HepG2 (cell line): ENCODE data around the gene MINDY3. TPM values are rescaled to one million over a fixed set of nuclear protein-coding genes. Genes with fewer than 3 reads are reported as not detected.

ENCODE experiments used
- ATAC-seq: fragments of 200-7000 bp; cut with Tn5 transposase; 3 replicates; pipeline ENCODE4 v1.9.1; 2020; ENCODE audit warnings: mild to moderate bottlenecking, moderate library complexity
- BruUV-seq: library from RNA; stranded (reverse); fragments of 400-500 nt; replicated peaks from 2 replicates; lab custom pipeline; 2021; lab: Mats Ljungman, UMichigan
- CTCF ChIA-PET: fragments of 300-600 bp; formaldehyde crosslinking; extraction: SDS; loops from one replicate; lab custom pipeline; 2021; ENCODE audit warnings: low total read pairs, inconsistent platforms, low intra/inter-chr PET ratio; lab: Yijun Ruan, JAX
- POLR2A ChIA-PET: fragments of 350-600 bp; sonication (Branson Sonifier 250); formaldehyde crosslinking; loops from one replicate; lab custom pipeline; 2020; ENCODE audit warnings: antibody characterized with exemption, inconsistent platforms; lab: Yijun Ruan, JAX
- DNase-seq: peaks from one replicate; pipeline ENCODE4 v3.0.0-alpha.2; 2015; ENCODE audit warnings: low spot score
- FAIRE-seq: peaks from 3 replicates; lab custom pipeline; 2011; peaks lifted over from hg19 to GRCh38; lab: Jason Lieb, UNC
- H2AFZ ChIP-seq: one replicate; pipeline ENCODE4 v1.6.1; 2011; ENCODE audit warnings: low read length, inconsistent platforms
- H3K27ac ChIP-seq: fragments of 300-600 bp; 3 replicates; pipeline ENCODE4 v1.8.0; 2011; ENCODE audit warnings: mixed run types, mild to moderate bottlenecking, mixed read lengths, low read length, inconsistent platforms; ENCODE audit not compliant: insufficient read depth; ENCODE audit errors: extremely low read length
- H3K27me3 ChIP-seq, 2 experiments: fragments of 200-600 bp in 1 of 2; 2 replicates in 1 of 2; 3 replicates in 1 of 2; pipeline versions ENCODE4 v1.6.0 to v1.8.0; 2011; ENCODE audit warnings: low read length in 2 of 2, mild to moderate bottlenecking in 2 of 2, moderate library complexity in 2 of 2, inconsistent platforms in 1 of 2; ENCODE audit not compliant: insufficient read depth in 2 of 2, control insufficient read depth in 1 of 2
- H3K36me3 ChIP-seq, 2 experiments: fragments of 200-600 bp in 1 of 2; replicated peaks in 1 of 2; 2 replicates in 1 of 2; 3 replicates in 1 of 2; pipeline versions ENCODE4 v1.5.1 to v1.8.0; 2011; ENCODE audit warnings: low read length in 2 of 2, inconsistent platforms in 1 of 2; ENCODE audit not compliant: insufficient read depth in 2 of 2, control insufficient read depth in 1 of 2
- H3K4me1 ChIP-seq: 2 replicates; pipeline ENCODE4 v1.5.1; 2012; ENCODE audit warnings: low read length, inconsistent platforms; ENCODE audit not compliant: insufficient read depth
- H3K4me2 ChIP-seq: 2 replicates; pipeline ENCODE4 v1.6.0; 2011; ENCODE audit warnings: low read depth, low read length, inconsistent platforms
- H3K4me3 ChIP-seq, 3 experiments: fragments of 200-600 bp in 1 of 3; sonication (generic), shearing (Covaris generic) in 1 of 3; replicated peaks in 1 of 3; 2 replicates each; pipeline ENCODE4 v1.5.1; 2011 to 2016; ENCODE audit warnings: low read length in 3 of 3, inconsistent platforms in 2 of 3, low read depth in 2 of 3, mild to moderate bottlenecking in 2 of 3, control low read depth in 1 of 3, mixed read lengths in 1 of 3; ENCODE audit not compliant: insufficient read depth in 1 of 3
- H3K79me2 ChIP-seq: one replicate; pipeline ENCODE4 v1.6.1; 2011; ENCODE audit warnings: low read length, inconsistent platforms; ENCODE audit not compliant: insufficient read depth
- H3K9ac ChIP-seq: 2 replicates; pipeline ENCODE4 v1.6.0; 2011; ENCODE audit warnings: mild to moderate bottlenecking, low read depth, low read length, inconsistent platforms; ENCODE audit not compliant: insufficient read depth
- H3K9me3 ChIP-seq: 2 replicates; pipeline ENCODE4 v1.5.1; 2012; ENCODE audit warnings: mild to moderate bottlenecking, low read length
- H4K20me1 ChIP-seq: 2 replicates; pipeline ENCODE4 v1.6.0; 2011; ENCODE audit warnings: inconsistent platforms, mild to moderate bottlenecking, low read length, moderate library complexity; ENCODE audit not compliant: insufficient read depth
- AHR ChIP-seq: IDR thresholded peaks from 2 replicates; pipeline ENCODE4 v1.6.1; 2018; ENCODE audit warnings: missing genetic modification reagents, missing compliant biosample characterization
- EHMT2 ChIP-seq: fragments of 200-600 bp; sonication (generic); IDR thresholded peaks from 2 replicates; pipeline ENCODE4 v1.7.0; 2017; ENCODE audit warnings: antibody characterized with exemption, low read depth, low read length, borderline replicate concordance
- FOXA1 ChIP-seq, 2 experiments: fragments of 450-650 bp in 1 of 2; sonication (generic) in 1 of 2; formaldehyde crosslinking in 1 of 2; IDR thresholded peaks; 2 replicates each; pipeline versions ENCODE4 v1.4.0 to v1.6.1; 2016 to 2020; ENCODE audit warnings: missing genetic modification reagents in 1 of 2
- GATAD1 ChIP-seq: IDR thresholded peaks from 2 replicates; pipeline ENCODE4 v1.6.1; 2016; ENCODE audit warnings: missing genetic modification reagents, missing compliant biosample characterization
- KAT2B ChIP-seq: fragments of 150-350 bp; IDR thresholded peaks from 2 replicates; pipeline ENCODE4 v1.6.1; 2014; ENCODE audit warnings: low read depth, low read length, borderline replicate concordance
- KLF11 ChIP-seq: IDR thresholded peaks from 2 replicates; pipeline ENCODE4 v1.6.1; 2016; ENCODE audit warnings: missing compliant biosample characterization
- MEIS2 ChIP-seq: sonication (generic); formaldehyde crosslinking; IDR thresholded peaks from 2 replicates; pipeline ENCODE4 v1.9.0; 2021; ENCODE audit warnings: mild to moderate bottlenecking, missing genetic modification reagents
- MYNN ChIP-seq: sonication (generic); formaldehyde crosslinking; IDR thresholded peaks from 2 replicates; pipeline ENCODE4 v1.4.0; 2020; ENCODE audit warnings: mild to moderate bottlenecking, low read depth, missing genetic modification reagents
- RFXANK ChIP-seq: IDR thresholded peaks from 2 replicates; pipeline ENCODE4 v1.6.1; 2016
- SCMH1 ChIP-seq: sonication (generic); formaldehyde crosslinking; IDR thresholded peaks from 2 replicates; pipeline ENCODE4 v1.9.0; 2021; ENCODE audit warnings: missing genetic modification reagents, mild to moderate bottlenecking, borderline replicate concordance
- SMYD3 ChIP-seq: sonication (generic); formaldehyde crosslinking; IDR thresholded peaks from 2 replicates; pipeline ENCODE4 v1.8.1; 2023; ENCODE audit warnings: mild to moderate bottlenecking, missing genetic modification reagents
- SNAI1 ChIP-seq: sonication (generic); formaldehyde crosslinking; IDR thresholded peaks from 2 replicates; pipeline ENCODE4 v1.5.0; 2020; ENCODE audit warnings: mild to moderate bottlenecking, missing genetic modification reagents, borderline replicate concordance
- SP2 ChIP-seq: sonication (generic); formaldehyde crosslinking; IDR thresholded peaks from 2 replicates; pipeline ENCODE4 v1.5.1; 2020; ENCODE audit warnings: mild to moderate bottlenecking, missing genetic modification reagents
- STAT5B ChIP-seq: sonication (generic); formaldehyde crosslinking; IDR thresholded peaks from 2 replicates; pipeline ENCODE4 v1.4.0; 2020; ENCODE audit warnings: missing genetic modification reagents
- TAF1 ChIP-seq: sonication (generic); formaldehyde crosslinking; IDR thresholded peaks from 2 replicates; pipeline ENCODE4 v1.4.0; 2020; ENCODE audit warnings: missing genetic modification reagents
- ZNF235 ChIP-seq: sonication (generic); formaldehyde crosslinking; IDR thresholded peaks from 2 replicates; pipeline ENCODE4 v1.8.1; 2023; ENCODE audit warnings: mild to moderate bottlenecking, missing genetic modification reagents, borderline replicate concordance
- ZNF572 ChIP-seq: sonication (generic); formaldehyde crosslinking; IDR thresholded peaks from 2 replicates; pipeline ENCODE4 v1.5.1; 2020; ENCODE audit warnings: mild to moderate bottlenecking, missing genetic modification reagents
- ZNF850 ChIP-seq: sonication (generic); formaldehyde crosslinking; conservative IDR thresholded peaks from 2 replicates; pipeline ENCODE4 v1.9.0; 2021; ENCODE audit warnings: mild to moderate bottlenecking, missing genetic modification reagents
- ZSCAN9 ChIP-seq: IDR thresholded peaks from 2 replicates; pipeline ENCODE4 v1.6.1; 2016; ENCODE audit warnings: borderline replicate concordance
- WGBS: methylation state at CpG from one replicate; pipeline ENCODE4 v1.1.6; 2017; ENCODE audit warnings: low lambda C conversion rate; 5-methylcytosine and 5-hydroxymethylcytosine counted together
- in situ Hi-C: cut with HindIII; loops from 2 replicates; pipeline ENCODE4 v1.10.0; 2017; ENCODE audit warnings: low pct_unique_long_range_greater_than_20kb; ENCODE audit not compliant: extremely low pct_ligation_motif_present
- intact Hi-C: fragments of 100-400 bp; cut with micrococcal nuclease; formaldehyde crosslinking; loops from one replicate; pipeline ENCODE4 v1.10.0; 2022; ENCODE audit not compliant: unreplicated experiment
- polyA plus RNA-seq, 8 experiments: library from polyadenylated mRNA; depleted of rRNA in 3 of 8; stranded (reverse) in 7 of 8; unstranded in 1 of 8; fragments of >200 nt; fragmentation: Illumina TruSeq in 4 of 8; extraction: Trizol in 4 of 8; gene quantifications; 2 replicates each; pipeline versions ENCODE4 v1.2.1 to v1.2.3, GENCODE V29; 2011 to 2016; ENCODE audit warnings: low read depth in 4 of 8, missing spikeins in 1 of 8, mixed read lengths in 1 of 8; ENCODE audit not compliant: insufficient read depth in 1 of 8
- total RNA-seq, 5 experiments: library from RNA; depleted of rRNA; stranded (reverse); fragments of >200 nt; fragmentation: Illumina TruSeq; extraction: Trizol; gene quantifications; 2 replicates each; pipeline ENCODE4 v1.2.3, GENCODE V29; 2016; ENCODE audit warnings: low read depth in 1 of 5
- TF ChIP-seq, protein P1 (sequence below): sonication (generic); formaldehyde crosslinking; IDR thresholded peaks from 2 replicates; pipeline ENCODE4 v1.9.0; 2021; ENCODE audit warnings: missing genetic modification reagents, borderline replicate concordance
- TF ChIP-seq, protein P2 (sequence below): sonication (generic); formaldehyde crosslinking; IDR thresholded peaks from 2 replicates; pipeline ENCODE4 v1.5.0; 2020; ENCODE audit warnings: missing genetic modification reagents, mild to moderate bottlenecking, borderline replicate concordance
- TF ChIP-seq, protein P3 (sequence below): sonication (generic); IDR thresholded peaks from 2 replicates; pipeline ENCODE4 v1.6.1; 2016; ENCODE audit warnings: low read depth, borderline replicate concordance

MINDY3 gene
- total and polyA plus RNA-seq, 2 of the 13 experiments (the other 11 are each of a cell fraction or from before 2014, with no cell fraction given) = 6.4 to 17.5 TPM

DNA sequence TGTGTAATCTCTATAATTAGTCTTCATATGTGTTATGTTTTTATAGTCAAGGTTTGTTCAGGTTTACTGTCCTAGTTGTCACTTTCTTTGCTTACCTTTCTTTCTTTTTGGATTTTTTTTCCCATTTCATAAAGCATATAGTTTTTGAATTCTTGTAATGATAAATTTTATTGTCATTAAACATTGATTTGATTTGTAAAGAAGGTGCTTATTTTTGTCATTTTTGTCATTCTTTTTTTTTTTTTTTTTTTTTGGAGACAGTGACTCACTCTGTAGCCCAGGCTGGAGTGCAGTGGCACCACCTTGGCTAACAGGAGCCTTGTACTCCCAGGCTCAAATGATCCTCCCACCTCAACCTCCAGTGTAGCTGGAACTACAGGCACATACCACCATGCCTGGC is 9.6 kb upstream of the MINDY3 start (continued):
- TF ChIP-seq, protein P1, sequence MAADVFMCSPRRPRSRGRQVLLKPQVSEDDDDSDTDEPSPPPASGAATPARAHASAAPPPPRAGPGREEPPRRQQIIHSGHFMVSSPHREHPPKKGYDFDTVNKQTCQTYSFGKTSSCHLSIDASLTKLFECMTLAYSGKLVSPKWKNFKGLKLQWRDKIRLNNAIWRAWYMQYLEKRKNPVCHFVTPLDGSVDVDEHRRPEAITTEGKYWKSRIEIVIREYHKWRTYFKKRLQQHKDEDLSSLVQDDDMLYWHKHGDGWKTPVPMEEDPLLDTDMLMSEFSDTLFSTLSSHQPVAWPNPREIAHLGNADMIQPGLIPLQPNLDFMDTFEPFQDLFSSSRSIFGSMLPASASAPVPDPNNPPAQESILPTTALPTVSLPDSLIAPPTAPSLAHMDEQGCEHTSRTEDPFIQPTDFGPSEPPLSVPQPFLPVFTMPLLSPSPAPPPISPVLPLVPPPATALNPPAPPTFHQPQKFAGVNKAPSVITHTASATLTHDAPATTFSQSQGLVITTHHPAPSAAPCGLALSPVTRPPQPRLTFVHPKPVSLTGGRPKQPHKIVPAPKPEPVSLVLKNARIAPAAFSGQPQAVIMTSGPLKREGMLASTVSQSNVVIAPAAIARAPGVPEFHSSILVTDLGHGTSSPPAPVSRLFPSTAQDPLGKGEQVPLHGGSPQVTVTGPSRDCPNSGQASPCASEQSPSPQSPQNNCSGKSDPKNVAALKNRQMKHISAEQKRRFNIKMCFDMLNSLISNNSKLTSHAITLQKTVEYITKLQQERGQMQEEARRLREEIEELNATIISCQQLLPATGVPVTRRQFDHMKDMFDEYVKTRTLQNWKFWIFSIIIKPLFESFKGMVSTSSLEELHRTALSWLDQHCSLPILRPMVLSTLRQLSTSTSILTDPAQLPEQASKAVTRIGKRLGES = no peak
- no peak for TF ChIP-seq ZNF850
- no peak for TF ChIP-seq KAT2B
- no peak for TF ChIP-seq SNAI1 (CRISPR knock-in tag)
- TF ChIP-seq GATAD1 (CRISPR knock-in tag) = no peak
- TF ChIP-seq STAT5B (CRISPR knock-in tag) = no peak
- TF ChIP-seq, all 625 proteins: peak for 0

DNA sequence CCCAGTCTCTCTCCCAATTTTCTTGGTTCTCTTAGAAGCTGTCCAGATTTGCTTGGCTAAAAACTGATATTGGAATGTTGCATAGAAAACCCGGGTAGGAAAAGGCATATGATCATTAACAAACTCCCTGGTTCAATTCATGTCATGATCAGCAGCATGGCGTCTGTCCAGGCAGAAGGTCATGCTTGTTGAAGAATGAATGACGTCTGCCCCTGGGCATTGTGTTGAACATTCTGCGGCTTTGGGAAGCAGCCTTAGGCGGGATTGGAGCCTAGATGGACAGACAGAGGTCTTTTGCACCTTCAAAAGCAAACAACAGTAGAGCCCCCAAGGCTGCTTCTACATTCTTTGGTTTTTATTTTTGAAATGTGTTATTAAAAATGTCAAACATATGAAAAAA is 7.7 kb upstream of the MINDY3 start:
- H3K9ac ChIP-seq = no peak overlapping the region
- H3K36me3 ChIP-seq = no peaks in the 10 kb centered on the region
- no peak overlapping the region for H3K4me2 ChIP-seq
- intact Hi-C loops (no loop called here), in situ Hi-C loops (loop anchor here (25.0 kb wide), 1 partner anchor 1369 kb away; the partner anchor contains the start of gene VIM)
- no peak for ATAC-seq
- H3K27ac ChIP-seq = no peak overlapping the region
- TF ChIP-seq SMYD3 (CRISPR knock-in tag) = no peak
- no peak for TF ChIP-seq SP2 (CRISPR knock-in tag)
- no peak for TF ChIP-seq MYNN (CRISPR knock-in tag)
- TF ChIP-seq MEIS2 (CRISPR knock-in tag) = no peak
- no peak for TF ChIP-seq KLF11 (CRISPR knock-in tag)
- no peak for TF ChIP-seq EHMT2
- TF ChIP-seq ZNF235 (CRISPR knock-in tag) = no peak
- no peak for TF ChIP-seq FOXA1 (IDR thresholded peaks at IDR 0.05)
- TF ChIP-seq FOXA1 (CRISPR knock-in tag; IDR thresholded peaks at IDR 0.05) = no peak
- no peak for TF ChIP-seq RFXANK
- TF ChIP-seq, protein P2, sequence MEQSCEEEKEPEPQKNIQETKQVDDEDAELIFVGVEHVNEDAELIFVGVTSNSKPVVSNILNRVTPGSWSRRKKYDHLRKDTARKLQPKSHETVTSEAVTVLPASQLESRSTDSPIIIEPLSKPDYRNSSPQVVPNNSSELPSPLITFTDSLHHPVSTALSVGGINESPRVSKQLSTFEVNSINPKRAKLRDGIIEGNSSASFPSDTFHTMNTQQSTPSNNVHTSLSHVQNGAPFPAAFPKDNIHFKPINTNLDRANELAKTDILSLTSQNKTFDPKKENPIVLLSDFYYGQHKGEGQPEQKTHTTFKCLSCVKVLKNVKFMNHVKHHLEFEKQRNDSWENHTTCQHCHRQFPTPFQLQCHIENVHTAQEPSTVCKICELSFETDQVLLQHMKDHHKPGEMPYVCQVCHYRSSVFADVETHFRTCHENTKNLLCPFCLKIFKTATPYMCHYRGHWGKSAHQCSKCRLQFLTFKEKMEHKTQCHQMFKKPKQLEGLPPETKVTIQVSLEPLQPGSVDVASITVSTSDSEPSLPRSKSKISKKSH (CRISPR knock-in tag) = no peak
- TF ChIP-seq ZSCAN9 (CRISPR knock-in tag) = no peak
- no peak for TF ChIP-seq SCMH1 (CRISPR knock-in tag)
- TF ChIP-seq AHR (CRISPR knock-in tag) = no peak
- no peak for TF ChIP-seq TAF1
- no peak for TF ChIP-seq ZNF572
- TF ChIP-seq, protein P3, sequence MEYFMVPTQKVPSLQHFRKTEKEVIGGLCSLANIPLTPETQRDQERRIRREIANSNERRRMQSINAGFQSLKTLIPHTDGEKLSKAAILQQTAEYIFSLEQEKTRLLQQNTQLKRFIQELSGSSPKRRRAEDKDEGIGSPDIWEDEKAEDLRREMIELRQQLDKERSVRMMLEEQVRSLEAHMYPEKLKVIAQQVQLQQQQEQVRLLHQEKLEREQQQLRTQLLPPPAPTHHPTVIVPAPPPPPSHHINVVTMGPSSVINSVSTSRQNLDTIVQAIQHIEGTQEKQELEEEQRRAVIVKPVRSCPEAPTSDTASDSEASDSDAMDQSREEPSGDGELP = no peak
- 15% methylated on average over 5 of the region's 5 CpGs for WGBS
- no peak for FAIRE-seq
- no peaks in the 10 kb centered on the region for H3K79me2 ChIP-seq
- no peaks in the 10 kb centered on the region for H3K9me3 ChIP-seq
- no peak overlapping the region for H3K4me3 ChIP-seq
- no TSS peak for BruUV-seq
- H4K20me1 ChIP-seq = no peaks in the 10 kb centered on the region
- H2AFZ ChIP-seq = no peak overlapping the region
- POLR2A ChIA-PET = no interaction called here
- no peaks in the 10 kb centered on the region for H3K4me1 ChIP-seq
- peaks cover 0 to 11% of the 10 kb centered on the region in 2 experiments; a peak in 2 of 5 replicates for H3K27me3 ChIP-seq
- CTCF ChIA-PET = no interaction called here
- no peak for DNase-seq
